GM18907 (cell line): ENCODE results near the gene LDLRAD4.

ENCODE experiments used
- ATAC-seq: cut with Tn5 transposase; IDR thresholded peaks from one replicate; pipeline ENCODE4 v1.9.1; 2021; ENCODE audit warnings: mild to moderate bottlenecking, moderate library complexity; ENCODE audit not compliant: unreplicated experiment

Gene LDLRAD4

GRCh38 chr18:13218368-13218991 lies at the start of gene LDLRAD4:
TSS of gene LDLRAD4 (plus strand) at chr18:13218760.
- no peak for ATAC-seq

GRCh38 chr18:13173578-13174145 lies 44.9 kb upstream of the LDLRAD4 start:
- no peak for ATAC-seq

- ATAC-seq, result no peak
Observed at GRCh38 chr18:13175266-13175665, 43.3 kb upstream of the LDLRAD4 start.

- no peak for ATAC-seq
Observed at GRCh38 chr18:13175754-13176210, 42.8 kb upstream of the LDLRAD4 start.

- no peak for ATAC-seq
Observed at GRCh38 chr18:13176847-13177246, 41.7 kb upstream of the LDLRAD4 start.

GRCh38 chr18:13178197-13178596 lies 40.4 kb upstream of the LDLRAD4 start:
- ATAC-seq, result no peak

GRCh38 chr18:13178976-13179375 lies 39.6 kb upstream of the LDLRAD4 start:
- ATAC-seq, result no peak

DNA sequence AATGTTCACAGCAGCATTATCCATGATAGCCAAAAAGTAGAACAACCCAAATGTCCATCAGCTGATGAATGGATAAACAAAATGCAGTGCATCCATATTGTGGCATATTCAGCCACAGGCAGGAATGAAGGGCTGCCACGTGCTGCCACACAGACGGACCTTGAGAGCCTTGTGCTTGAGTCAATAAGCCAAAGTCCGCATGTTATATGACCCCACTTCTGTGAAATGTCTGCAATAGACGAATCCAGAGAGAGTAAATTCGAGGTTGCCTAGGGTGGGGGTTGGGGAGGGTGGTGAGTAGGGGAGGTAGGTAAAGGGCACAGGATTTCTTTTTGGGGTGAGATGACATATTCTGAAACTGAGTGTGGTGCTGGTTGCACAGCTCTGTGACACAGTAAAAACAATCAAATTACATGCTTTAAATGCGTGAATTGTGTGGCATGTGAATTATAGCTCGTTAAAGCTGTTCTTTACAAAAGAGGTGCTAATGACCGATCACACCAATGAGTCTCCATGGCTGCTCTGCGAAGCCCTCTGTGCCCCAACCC lies 38.9 kb upstream of the LDLRAD4 start:
- no peak for ATAC-seq

DNA sequence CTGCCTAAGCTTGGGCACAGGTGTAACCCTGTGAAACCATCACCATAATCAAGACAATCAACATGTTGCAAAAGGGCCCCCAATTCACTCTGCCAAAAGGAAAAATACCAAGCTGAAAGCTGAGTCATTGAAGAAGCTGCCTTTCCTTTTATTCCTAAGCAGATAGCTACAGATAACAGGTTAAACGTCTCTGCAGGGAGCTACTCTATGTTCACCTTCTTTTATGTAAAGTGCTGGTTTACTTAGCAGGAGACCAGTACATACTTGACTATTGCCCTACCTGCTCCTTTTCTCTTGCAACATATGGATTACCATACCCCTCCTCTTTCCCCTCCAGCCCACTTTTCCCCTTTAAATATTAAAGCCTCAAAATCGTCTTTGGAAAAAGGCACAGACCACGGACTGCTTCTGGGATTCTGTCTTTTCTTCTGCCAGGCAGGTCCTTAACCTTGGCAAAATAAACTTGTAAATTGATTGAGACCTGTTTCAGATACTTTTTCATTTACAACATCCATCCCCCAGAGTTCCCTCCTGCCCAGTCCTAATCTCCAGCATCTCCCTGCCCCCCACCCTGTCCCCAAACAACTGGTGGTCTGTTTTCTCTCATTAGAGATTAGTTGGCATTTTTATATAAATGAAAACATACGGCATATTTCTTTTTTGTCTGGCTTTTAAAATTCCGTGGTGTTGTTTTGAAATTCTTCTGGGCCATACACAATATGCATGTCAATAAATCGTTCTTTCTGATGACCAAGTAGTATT lies 37.8 kb upstream of the LDLRAD4 start:
- no peak for ATAC-seq

DNA sequence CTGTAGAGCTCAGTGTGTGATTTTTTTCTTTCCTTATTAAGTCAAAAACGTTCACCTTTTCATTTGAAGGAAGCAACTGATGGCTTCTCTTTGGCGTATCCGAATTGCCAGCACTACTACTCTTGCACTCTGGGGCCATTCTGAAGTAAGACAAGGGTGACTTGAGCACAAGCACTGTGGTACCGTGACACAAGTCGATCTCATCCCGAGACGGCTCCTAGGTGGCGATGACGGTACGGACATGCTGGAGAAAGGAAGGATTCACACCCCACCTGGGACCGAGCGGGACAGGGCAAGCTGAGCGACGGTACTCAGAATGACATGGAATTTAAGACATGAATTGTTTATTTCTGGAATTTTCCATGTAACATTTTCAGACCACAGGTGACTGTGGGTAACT lies 36.8 kb upstream of the LDLRAD4 start:
- ATAC-seq, result no peak

GRCh38 chr18:13183359-13183758 lies 35.2 kb upstream of the LDLRAD4 start:
- ATAC-seq, result no peak

GRCh38 chr18:13183790-13184189 lies 34.8 kb upstream of the LDLRAD4 start:
- no peak for ATAC-seq

GRCh38 chr18:13184396-13184795 lies 34.2 kb upstream of the LDLRAD4 start:
- ATAC-seq, result no peak

DNA sequence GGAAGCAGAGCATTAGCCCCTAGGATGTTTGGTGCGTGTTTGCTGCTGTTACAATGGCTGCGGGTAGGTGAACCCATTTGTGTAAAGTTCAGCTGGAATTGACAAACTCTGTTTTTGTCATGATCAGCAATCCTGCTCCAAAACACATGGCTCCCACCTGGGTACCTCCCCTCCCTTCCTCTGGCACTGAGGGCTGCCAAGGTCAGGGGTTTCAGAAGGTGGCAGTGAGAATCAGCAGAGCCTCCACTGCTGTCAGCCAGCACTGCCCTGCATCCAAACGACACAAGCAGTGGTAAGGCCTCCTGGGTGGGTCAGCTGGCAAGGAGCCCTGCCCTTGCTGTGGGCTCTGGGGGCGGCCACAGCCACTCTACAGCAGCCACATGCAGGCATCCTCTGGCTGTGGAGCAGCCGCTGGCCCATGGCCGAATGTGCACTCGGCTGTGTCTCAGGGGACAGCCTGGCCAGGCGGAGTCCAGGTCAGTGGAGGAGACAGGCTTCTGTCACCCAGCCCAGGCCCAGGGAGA lies 32.8 kb upstream of the LDLRAD4 start:
- no peak for ATAC-seq

GRCh38 chr18:13186687-13187086 lies 31.9 kb upstream of the LDLRAD4 start:
- no peak for ATAC-seq

GRCh38 chr18:13187498-13187897 lies 31.1 kb upstream of the LDLRAD4 start:
- no peak for ATAC-seq

GRCh38 chr18:13191031-13191430 lies 27.5 kb upstream of the LDLRAD4 start:
- no peak for ATAC-seq

GRCh38 chr18:13191779-13192178 lies 26.8 kb upstream of the LDLRAD4 start:
- ATAC-seq, result no peak

- ATAC-seq, result no peak
Observed at GRCh38 chr18:13192970-13193369, 25.6 kb upstream of the LDLRAD4 start.

- no peak for ATAC-seq
Observed at GRCh38 chr18:13194239-13194638, 24.3 kb upstream of the LDLRAD4 start.

- no peak for ATAC-seq
Observed at GRCh38 chr18:13198701-13199100, 19.9 kb upstream of the LDLRAD4 start.

GRCh38 chr18:13199169-13199568 lies 19.4 kb upstream of the LDLRAD4 start:
- ATAC-seq, result no peak
